Mucosa of gallbladder (tissue), 1 donor: Measurements from ENCODE around the gene SCYL1. TPM values are rescaled to one million over a fixed set of nuclear protein-coding genes. Genes with fewer than 3 reads are reported as not detected.
"Not testable (repeated sequence)": the region's sequence is repeated elsewhere in the genome, so short reads cannot be mapped to it uniquely, and the experiment has no call there.

Experiments used
- DNase-seq: peaks from one replicate; pipeline ENCODE4 v3.0.0-alpha.2; 2020; ENCODE audit warnings: low spot score
- total RNA-seq: library from RNA; stranded (reverse); gene quantifications from one replicate; pipeline ENCODE4 v1.2.1, GENCODE V29; 2021
- donor health status: DM: no; HTN: no; CAD: no.

SCYL1 gene
- total RNA-seq, 1 donor from 2014 or later, result 90.1 TPM

GRCh38 chr11:65553301-65554001 is 28.6 kb downstream of the SCYL1 start:
- no peak for DNase-seq

- DNase-seq, result no peak
Measured at GRCh38 chr11:65554057-65554818, 29.4 kb downstream of the SCYL1 start.

GRCh38 chr11:65554842-65555430 is 30.1 kb downstream of the SCYL1 start:
- DNase-seq, result no peak

GRCh38 chr11:65555693-65556231 is 30.9 kb downstream of the SCYL1 start:
- DNase-seq, result no peak

- no peak for DNase-seq
Measured at GRCh38 chr11:65556470-65557279, 31.8 kb downstream of the SCYL1 start.

- DNase-seq, result no peak
Measured at GRCh38 chr11:65557280-65558001, 32.6 kb downstream of the SCYL1 start.

DNA sequence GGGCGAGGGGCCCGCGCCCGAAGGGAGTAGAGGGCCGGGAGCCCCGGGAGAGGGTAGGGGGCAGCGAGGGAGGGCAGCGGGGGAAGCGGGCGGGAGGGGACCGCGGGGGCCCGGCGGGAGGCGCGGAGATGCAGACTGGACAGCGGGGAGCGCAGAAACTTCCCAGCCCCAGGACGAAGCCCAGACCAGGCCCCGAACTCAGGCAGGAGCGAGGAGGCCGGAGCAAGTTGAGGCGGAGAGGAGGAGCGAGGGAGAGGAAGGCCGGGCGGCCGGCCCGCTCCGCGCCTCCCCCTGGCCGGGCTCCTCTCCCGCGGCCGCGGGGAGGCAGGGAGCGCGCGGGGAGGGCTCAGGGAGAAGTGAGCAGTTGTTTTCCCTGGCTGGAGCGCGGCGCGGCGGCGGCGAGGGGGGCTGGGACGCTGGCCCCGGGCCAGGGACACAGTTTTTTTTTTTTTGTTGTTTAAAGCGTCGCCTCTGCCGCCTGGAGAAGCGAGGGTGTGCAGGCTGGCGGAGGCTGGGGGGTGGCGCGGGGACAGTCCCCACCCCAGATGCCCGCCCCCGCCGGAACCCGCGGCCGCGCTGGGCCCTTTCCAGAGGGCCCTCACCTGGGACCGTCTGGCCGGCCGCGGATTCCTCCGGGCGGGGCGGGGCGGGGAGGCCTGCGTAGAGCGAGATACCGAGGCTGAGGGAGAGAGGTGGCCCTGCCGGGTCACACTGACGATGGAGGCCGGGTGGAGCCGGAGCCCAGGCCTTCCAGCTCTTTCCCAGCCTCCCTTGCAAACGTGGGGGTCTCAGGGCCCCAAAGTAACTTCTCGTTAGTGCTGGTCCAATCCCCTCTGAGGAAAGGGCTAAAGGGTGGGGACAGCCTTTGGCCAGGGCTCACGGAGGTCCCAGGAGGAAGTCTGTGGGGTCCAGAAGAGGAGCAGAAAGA is 33.4 kb downstream of the SCYL1 start, which contains the start of gene LTBP3:
TSS of gene LTBP3 (minus strand) at position 358 of the 928 bp plus-strand sequence. CDS start 400 bp downstream, outside the sequence.
- peak; percentile 76 for DNase-seq

GRCh38 chr11:65558930-65559509 is 34.1 kb downstream of the SCYL1 start:
- DNase-seq, result peak; percentile 41

DNA sequence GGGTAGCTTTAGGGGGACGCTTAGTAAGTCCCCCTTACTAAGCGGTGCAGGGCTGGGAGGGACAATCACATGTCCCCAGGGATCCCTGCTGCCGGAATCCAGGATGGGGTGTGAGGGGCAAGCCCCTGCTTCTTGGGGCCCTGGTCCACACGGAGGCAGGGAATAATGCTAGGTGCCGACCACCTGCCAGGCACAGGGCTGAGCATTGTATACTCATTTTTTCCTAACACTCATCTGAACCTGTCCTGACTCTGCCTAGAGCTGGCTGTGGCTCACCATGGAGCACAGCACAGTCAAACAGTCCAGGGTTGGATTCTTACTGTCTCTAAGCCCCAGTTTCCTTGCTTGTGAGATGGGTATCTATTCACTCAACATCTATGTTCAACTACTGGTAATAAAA is 34.7 kb downstream of the SCYL1 start:
- DNase-seq, result no peak

DNA sequence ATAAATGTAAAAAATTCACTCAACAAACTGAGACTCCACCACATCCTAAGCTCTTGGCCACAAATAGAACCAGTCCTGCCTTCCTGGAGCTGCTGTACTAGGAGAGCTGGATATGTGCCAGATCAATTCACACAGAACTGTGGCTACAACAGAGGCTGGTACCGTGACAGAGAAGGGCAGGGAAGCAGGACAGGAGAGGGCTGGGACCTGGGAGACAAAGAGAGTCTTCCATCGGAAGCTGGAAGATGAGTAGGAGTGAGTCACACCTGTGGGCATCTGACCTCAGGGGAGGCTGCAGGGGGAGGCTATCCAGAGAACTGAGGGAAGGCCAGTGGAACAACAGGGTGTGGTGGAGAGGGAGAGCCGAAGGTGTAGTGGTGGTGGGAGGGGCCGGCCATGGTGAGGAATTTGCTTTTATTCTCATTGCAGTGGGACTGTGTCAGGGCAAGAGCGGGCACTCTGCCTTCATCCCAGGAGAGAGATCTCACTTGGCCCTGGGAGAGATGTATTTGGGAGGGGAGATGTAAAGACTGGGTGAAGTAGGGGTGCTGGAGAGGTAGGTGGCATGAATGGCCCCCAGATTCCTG is 35.2 kb downstream of the SCYL1 start:
- peak; percentile 43 for DNase-seq

DNA sequence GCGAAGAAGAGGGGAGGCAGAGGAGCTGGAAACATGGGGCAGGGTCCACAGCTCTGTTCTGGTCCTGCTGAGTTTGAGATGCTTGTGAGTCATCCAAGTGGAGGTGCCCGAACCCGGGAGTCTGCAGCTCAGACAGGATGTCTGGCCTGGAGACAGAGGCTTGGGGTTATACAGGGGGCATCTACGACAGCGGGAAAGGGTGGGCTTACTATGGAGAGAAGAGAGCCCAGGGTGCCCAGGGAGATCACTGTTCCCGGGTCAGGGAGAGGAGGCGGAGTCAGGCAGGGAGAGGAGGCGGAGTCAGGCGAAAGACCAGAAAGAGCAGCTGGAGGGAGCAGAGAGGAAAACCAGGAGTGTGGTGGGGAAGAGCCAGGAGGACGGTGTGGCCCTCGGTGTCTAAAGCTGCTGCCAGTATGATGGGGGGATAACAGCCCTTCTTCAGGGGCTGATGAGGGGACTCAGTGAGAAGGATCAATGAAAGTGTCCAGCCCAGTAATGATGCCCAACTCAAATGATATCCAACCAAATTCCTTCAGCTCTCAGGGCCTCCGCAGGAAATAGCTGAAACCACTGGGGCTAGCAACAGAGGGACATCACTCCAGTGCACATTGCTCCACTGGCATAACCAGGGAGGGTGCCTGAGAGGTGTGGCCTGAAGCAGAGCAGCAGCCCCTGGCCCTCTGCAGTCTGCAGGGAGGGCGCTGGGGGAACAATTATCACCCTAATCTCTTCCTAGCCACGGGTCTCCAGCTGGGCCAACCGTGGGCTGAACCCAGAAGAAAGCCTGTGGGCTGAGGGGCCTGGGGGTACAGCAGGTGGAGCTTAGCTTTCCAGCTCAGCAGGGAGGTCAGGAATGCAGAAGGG is 35.9 kb downstream of the SCYL1 start:
- DNase-seq, result no peak

GRCh38 chr11:65562020-65562419 is 37.1 kb downstream of the SCYL1 start:
- no peak for DNase-seq

DNA sequence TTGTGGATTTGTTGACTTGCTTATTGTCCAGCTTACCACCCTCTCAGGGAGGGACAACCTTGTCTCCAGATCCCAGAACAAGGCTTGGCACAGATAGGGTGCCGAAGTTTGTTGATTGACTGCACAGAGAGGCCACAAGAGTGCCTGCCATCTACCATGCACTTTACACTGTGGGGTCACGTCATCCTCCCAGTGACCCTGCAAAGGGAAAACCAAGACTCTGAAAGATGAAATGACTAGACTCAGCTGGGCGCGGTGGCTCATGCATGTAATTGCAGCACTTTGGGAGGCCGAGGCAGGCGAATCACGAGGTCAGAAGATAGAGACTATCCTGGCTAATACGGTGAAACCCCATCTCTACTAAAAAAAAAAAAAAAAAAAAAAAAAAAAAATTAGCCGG is 37.9 kb downstream of the SCYL1 start:
- no peak for DNase-seq

DNA sequence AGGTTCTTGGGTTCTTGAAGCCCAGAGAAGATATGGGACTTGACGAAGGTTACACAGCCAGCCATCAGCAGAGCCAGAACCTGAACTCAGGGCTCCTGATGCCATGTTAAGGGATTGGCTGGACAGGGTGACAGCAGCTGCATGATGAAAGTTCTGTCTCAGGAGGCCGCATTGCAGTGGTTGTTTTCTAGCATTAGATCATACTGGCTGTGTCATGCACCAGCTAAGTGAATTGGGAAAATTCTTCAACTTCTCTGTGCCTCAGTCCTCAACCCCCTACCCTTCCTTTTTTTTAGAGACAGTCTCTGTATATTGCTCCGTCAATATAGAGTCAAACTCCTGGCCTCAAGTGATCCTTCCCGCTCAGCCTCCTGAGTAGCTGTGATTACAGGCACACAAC is 38.7 kb downstream of the SCYL1 start:
- DNase-seq, result no peak

- DNase-seq, result not testable (repeated sequence)
Measured at GRCh38 chr11:65564879-65565559, 40.1 kb downstream of the SCYL1 start.

GRCh38 chr11:65565624-65566453 is 41.0 kb downstream of the SCYL1 start:
- no peak for DNase-seq
